Measurements from ENCODE around the gene PAM16.

GRCh38 chr16:4392382-4393239 is 41.5 kb upstream of the PAM16 start:
- no peak for TF ChIP-seq CTCF (IDR thresholded peaks at IDR 0.05)
- no peak for TF ChIP-seq POLR2AphosphoS5 (IDR thresholded peaks at IDR 0.05)
